HepG2 (cell line): Measurements from ENCODE around the gene HLCS. TPM values are rescaled to one million over a fixed set of nuclear protein-coding genes. Genes with fewer than 3 reads are reported as not detected.

Source experiments
- ATAC-seq: fragments of 200-7000 bp; cut with Tn5 transposase; 3 replicates; pipeline ENCODE4 v1.9.1; 2020; ENCODE audit warnings: mild to moderate bottlenecking, moderate library complexity
- BruUV-seq: library from RNA; stranded (reverse); fragments of 400-500 nt; replicated peaks from 2 replicates; lab custom pipeline; 2021; lab: Mats Ljungman, UMichigan
- CTCF ChIA-PET: fragments of 300-600 bp; formaldehyde crosslinking; extraction: SDS; loops from one replicate; lab custom pipeline; 2021; ENCODE audit warnings: low total read pairs, inconsistent platforms, low intra/inter-chr PET ratio; lab: Yijun Ruan, JAX
- POLR2A ChIA-PET: fragments of 350-600 bp; sonication (Branson Sonifier 250); formaldehyde crosslinking; loops from one replicate; lab custom pipeline; 2020; ENCODE audit warnings: antibody characterized with exemption, inconsistent platforms; lab: Yijun Ruan, JAX
- DNase-seq: peaks from one replicate; pipeline ENCODE4 v3.0.0-alpha.2; 2015; ENCODE audit warnings: low spot score
- FAIRE-seq: peaks from 3 replicates; lab custom pipeline; 2011; peaks lifted over from hg19 to GRCh38; lab: Jason Lieb, UNC
- H2AFZ ChIP-seq: one replicate; pipeline ENCODE4 v1.6.1; 2011; ENCODE audit warnings: low read length, inconsistent platforms
- H3K27ac ChIP-seq: fragments of 300-600 bp; 3 replicates; pipeline ENCODE4 v1.8.0; 2011; ENCODE audit warnings: mixed run types, mild to moderate bottlenecking, mixed read lengths, low read length, inconsistent platforms; ENCODE audit not compliant: insufficient read depth; ENCODE audit errors: extremely low read length
- H3K27me3 ChIP-seq, 2 experiments: fragments of 200-600 bp in 1 of 2; 2 replicates in 1 of 2; 3 replicates in 1 of 2; pipeline versions ENCODE4 v1.6.0 to v1.8.0; 2011; ENCODE audit warnings: low read length in 2 of 2, mild to moderate bottlenecking in 2 of 2, moderate library complexity in 2 of 2, inconsistent platforms in 1 of 2; ENCODE audit not compliant: insufficient read depth in 2 of 2, control insufficient read depth in 1 of 2
- H3K36me3 ChIP-seq, 2 experiments: fragments of 200-600 bp in 1 of 2; replicated peaks in 1 of 2; 2 replicates in 1 of 2; 3 replicates in 1 of 2; pipeline versions ENCODE4 v1.5.1 to v1.8.0; 2011; ENCODE audit warnings: low read length in 2 of 2, inconsistent platforms in 1 of 2; ENCODE audit not compliant: insufficient read depth in 2 of 2, control insufficient read depth in 1 of 2
- H3K4me1 ChIP-seq: 2 replicates; pipeline ENCODE4 v1.5.1; 2012; ENCODE audit warnings: low read length, inconsistent platforms; ENCODE audit not compliant: insufficient read depth
- H3K4me2 ChIP-seq: 2 replicates; pipeline ENCODE4 v1.6.0; 2011; ENCODE audit warnings: low read depth, low read length, inconsistent platforms
- H3K4me3 ChIP-seq, 3 experiments: fragments of 200-600 bp in 1 of 3; sonication (generic), shearing (Covaris generic) in 1 of 3; replicated peaks in 1 of 3; 2 replicates each; pipeline ENCODE4 v1.5.1; 2011 to 2016; ENCODE audit warnings: low read length in 3 of 3, inconsistent platforms in 2 of 3, low read depth in 2 of 3, mild to moderate bottlenecking in 2 of 3, control low read depth in 1 of 3, mixed read lengths in 1 of 3; ENCODE audit not compliant: insufficient read depth in 1 of 3
- H3K79me2 ChIP-seq: one replicate; pipeline ENCODE4 v1.6.1; 2011; ENCODE audit warnings: low read length, inconsistent platforms; ENCODE audit not compliant: insufficient read depth
- H3K9ac ChIP-seq: 2 replicates; pipeline ENCODE4 v1.6.0; 2011; ENCODE audit warnings: mild to moderate bottlenecking, low read depth, low read length, inconsistent platforms; ENCODE audit not compliant: insufficient read depth
- H3K9me3 ChIP-seq: 2 replicates; pipeline ENCODE4 v1.5.1; 2012; ENCODE audit warnings: mild to moderate bottlenecking, low read length
- H4K20me1 ChIP-seq: 2 replicates; pipeline ENCODE4 v1.6.0; 2011; ENCODE audit warnings: inconsistent platforms, mild to moderate bottlenecking, low read length, moderate library complexity; ENCODE audit not compliant: insufficient read depth
- CCDC6 ChIP-seq: sonication (generic); formaldehyde crosslinking; IDR thresholded peaks from 2 replicates; pipeline ENCODE4 v1.8.1; 2022; ENCODE audit warnings: mild to moderate bottlenecking, missing genetic modification reagents, moderate library complexity
- CEBPG ChIP-seq: IDR thresholded peaks from 2 replicates; pipeline ENCODE4 v1.6.1; 2016
- DZIP1 ChIP-seq: sonication (generic); formaldehyde crosslinking; IDR thresholded peaks from 2 replicates; pipeline ENCODE4 v1.5.0; 2020; ENCODE audit warnings: mild to moderate bottlenecking, missing genetic modification reagents
- KMT2B ChIP-seq: IDR thresholded peaks from 2 replicates; pipeline ENCODE4 v1.6.1; 2016; ENCODE audit warnings: missing genetic modification reagents, missing compliant biosample characterization
- LCORL ChIP-seq, 2 experiments: fragments of 450-650 bp in 1 of 2; sonication (generic) in 1 of 2; formaldehyde crosslinking in 1 of 2; IDR thresholded peaks; 2 replicates each; pipeline versions ENCODE4 v1.5.0 to v1.6.1; 2017 to 2020; ENCODE audit warnings: antibody characterized with exemption in 1 of 2, missing genetic modification reagents in 1 of 2
- MED13 ChIP-seq: sonication (generic); formaldehyde crosslinking; IDR thresholded peaks from 2 replicates; pipeline ENCODE4 v1.5.0; 2020; ENCODE audit warnings: missing genetic modification reagents
- TIGD3 ChIP-seq: sonication (generic); formaldehyde crosslinking; IDR thresholded peaks from 2 replicates; pipeline ENCODE4 v1.5.1; 2020; ENCODE audit warnings: mild to moderate bottlenecking, missing genetic modification reagents, borderline replicate concordance
- ZFP82 ChIP-seq: sonication (generic); formaldehyde crosslinking; IDR thresholded peaks from 2 replicates; pipeline ENCODE4 v1.5.1; 2020; ENCODE audit warnings: mild to moderate bottlenecking, missing genetic modification reagents, borderline replicate concordance
- ZNF546 ChIP-seq: sonication (generic); formaldehyde crosslinking; conservative IDR thresholded peaks from 2 replicates; pipeline ENCODE4 v1.8.1; 2023; ENCODE audit warnings: mild to moderate bottlenecking, missing genetic modification reagents
- ZNF549 ChIP-seq: sonication (generic); formaldehyde crosslinking; IDR thresholded peaks from 2 replicates; pipeline ENCODE4 v1.5.0; 2020; ENCODE audit warnings: missing genetic modification reagents
- WGBS: methylation state at CpG from one replicate; pipeline ENCODE4 v1.1.6; 2017; ENCODE audit warnings: low lambda C conversion rate; 5-methylcytosine and 5-hydroxymethylcytosine counted together
- in situ Hi-C: cut with HindIII; loops from 2 replicates; pipeline ENCODE4 v1.10.0; 2017; ENCODE audit warnings: low pct_unique_long_range_greater_than_20kb; ENCODE audit not compliant: extremely low pct_ligation_motif_present
- intact Hi-C: fragments of 100-400 bp; cut with micrococcal nuclease; formaldehyde crosslinking; loops from one replicate; pipeline ENCODE4 v1.10.0; 2022; ENCODE audit not compliant: unreplicated experiment
- polyA plus RNA-seq, 8 experiments: library from polyadenylated mRNA; depleted of rRNA in 3 of 8; stranded (reverse) in 7 of 8; unstranded in 1 of 8; fragments of >200 nt; fragmentation: Illumina TruSeq in 4 of 8; extraction: Trizol in 4 of 8; gene quantifications; 2 replicates each; pipeline versions ENCODE4 v1.2.1 to v1.2.3, GENCODE V29; 2011 to 2016; ENCODE audit warnings: low read depth in 4 of 8, missing spikeins in 1 of 8, mixed read lengths in 1 of 8; ENCODE audit not compliant: insufficient read depth in 1 of 8
- total RNA-seq, 5 experiments: library from RNA; depleted of rRNA; stranded (reverse); fragments of >200 nt; fragmentation: Illumina TruSeq; extraction: Trizol; gene quantifications; 2 replicates each; pipeline ENCODE4 v1.2.3, GENCODE V29; 2016; ENCODE audit warnings: low read depth in 1 of 5

HLCS gene
- total and polyA plus RNA-seq, 2 of the 13 experiments (the other 11 are each of a cell fraction or from before 2014, with no cell fraction given), result 7.9 to 12.3 TPM

GRCh38 chr21:36724660-36725059 lies 241.8 kb downstream of the HLCS start (continued):
- no peak for TF ChIP-seq CCDC6
- no peak for TF ChIP-seq KMT2B (CRISPR knock-in tag)
- TF ChIP-seq TIGD3 (CRISPR knock-in tag), result no peak
- no peak for TF ChIP-seq LCORL (IDR thresholded peaks at IDR 0.05)
- no peak for TF ChIP-seq LCORL (CRISPR knock-in tag; IDR thresholded peaks at IDR 0.05)
- no peak for TF ChIP-seq ZFP82 (CRISPR knock-in tag)
- no peak for TF ChIP-seq ZNF549 (CRISPR knock-in tag)
- TF ChIP-seq CEBPG, result no peak
- no peak for TF ChIP-seq MED13 (CRISPR knock-in tag)

GRCh38 chr21:36723371-36723881 lies 243.0 kb downstream of the HLCS start:
- no peaks in the 10 kb centered on the region for H4K20me1 ChIP-seq
- intact Hi-C loops, result no loop called here
- peaks cover 17% of the 10 kb centered on the region for H3K4me1 ChIP-seq
- H3K9me3 ChIP-seq, result no peaks in the 10 kb centered on the region
- ATAC-seq (no peak), FAIRE-seq (no peak), DNase-seq (no peak)
- BruUV-seq, result no TSS peak
- no peaks in the 10 kb centered on the region for H3K36me3 ChIP-seq
- no peak for TF ChIP-seq ZNF546 (CRISPR knock-in tag)
- TF ChIP-seq DZIP1 (CRISPR knock-in tag), result no peak
- no peaks in the 10 kb centered on the region; a peak in 1 of 5 replicates for H3K27me3 ChIP-seq
- H2AFZ ChIP-seq, result no peak overlapping the region
- POLR2A ChIA-PET, result no interaction called here
- WGBS, result 74% methylated on average over 6 of the region's 14 CpGs
- no peak overlapping the region for H3K27ac ChIP-seq
- no peak overlapping the region for H3K4me3 ChIP-seq
- no peaks in the 10 kb centered on the region for H3K79me2 ChIP-seq
- in situ Hi-C loops, result no loop called here
- CTCF ChIA-PET, result no interaction called here
- H3K4me2 ChIP-seq, result no peak overlapping the region
- no peak overlapping the region for H3K9ac ChIP-seq
